ENCODE measurements around the gene SNF8. TPM values are rescaled to one million over a fixed set of nuclear protein-coding genes. Genes with fewer than 3 reads are reported as not detected.

The SNF8 gene
- total RNA-seq, 1 donor from 2014 or later = 117 TPM

GRCh38 chr17:48893646-48894508 is 50.8 kb downstream of the SNF8 start:
- H3K4me3 Mint-ChIP-seq = peak overlapping the region; percentile 96
- peaks cover 9% of the 10 kb centered on the region for H3K36me3 Mint-ChIP-seq
- no peak for TF ChIP-seq CTCF (conservative IDR thresholded peaks at IDR 0.05)
- H3K4me1 Mint-ChIP-seq (ENCODE audit: unreplicated experiment) = peaks cover 18% of the 10 kb centered on the region
- no peak for DNase-seq (ENCODE audit: extremely low spot score, unreplicated experiment)
- peaks cover 3% of the 10 kb centered on the region for H3K27me3 Mint-ChIP-seq
- H3K9me3 Mint-ChIP-seq = no peaks in the 10 kb centered on the region
- H3K27ac Mint-ChIP-seq = peak overlapping the region; percentile 99

GRCh38 chr17:48892940-48893645 is 51.5 kb downstream of the SNF8 start:
- TF ChIP-seq CTCF (conservative IDR thresholded peaks at IDR 0.05) = no peak
- Mint-ChIP-seq H3K27me3 (peaks cover 3% of the 10 kb centered on the region), H3K4me3 (peak overlapping the region; percentile 96), H3K36me3 (peaks cover 9% of the 10 kb centered on the region), H3K4me1 (ENCODE audit: unreplicated experiment) (peaks cover 18% of the 10 kb centered on the region), H3K27ac (peak overlapping the region; percentile 99), H3K9me3 (no peaks in the 10 kb centered on the region)
- no peak for DNase-seq (ENCODE audit: extremely low spot score, unreplicated experiment)

- no peak for TF ChIP-seq CTCF (conservative IDR thresholded peaks at IDR 0.05)
- no peak for DNase-seq (ENCODE audit: extremely low spot score, unreplicated experiment)
- H3K4me1 Mint-ChIP-seq (ENCODE audit: unreplicated experiment) = peaks cover 18% of the 10 kb centered on the region
- peaks cover 3% of the 10 kb centered on the region for H3K27me3 Mint-ChIP-seq
- peaks cover 5% of the 10 kb centered on the region for H3K36me3 Mint-ChIP-seq
- H3K9me3 Mint-ChIP-seq = no peaks in the 10 kb centered on the region
- no peak overlapping the region for H3K27ac Mint-ChIP-seq
- H3K4me3 Mint-ChIP-seq = no peak overlapping the region
Measured at GRCh38 chr17:48890086-48890485, 54.6 kb downstream of the SNF8 start.

- H3K4me3 Mint-ChIP-seq = no peak overlapping the region
- no peak for DNase-seq (ENCODE audit: extremely low spot score, unreplicated experiment)
- H3K27me3 Mint-ChIP-seq = peaks cover 3% of the 10 kb centered on the region
- no peaks in the 10 kb centered on the region for H3K36me3 Mint-ChIP-seq
- H3K27ac Mint-ChIP-seq = no peak overlapping the region
- H3K9me3 Mint-ChIP-seq = no peaks in the 10 kb centered on the region
- no peak for TF ChIP-seq CTCF (conservative IDR thresholded peaks at IDR 0.05)
- H3K4me1 Mint-ChIP-seq (ENCODE audit: unreplicated experiment) = peaks cover 4% of the 10 kb centered on the region
Measured at GRCh38 chr17:48883171-48883570, 61.5 kb downstream of the SNF8 start.

DNA sequence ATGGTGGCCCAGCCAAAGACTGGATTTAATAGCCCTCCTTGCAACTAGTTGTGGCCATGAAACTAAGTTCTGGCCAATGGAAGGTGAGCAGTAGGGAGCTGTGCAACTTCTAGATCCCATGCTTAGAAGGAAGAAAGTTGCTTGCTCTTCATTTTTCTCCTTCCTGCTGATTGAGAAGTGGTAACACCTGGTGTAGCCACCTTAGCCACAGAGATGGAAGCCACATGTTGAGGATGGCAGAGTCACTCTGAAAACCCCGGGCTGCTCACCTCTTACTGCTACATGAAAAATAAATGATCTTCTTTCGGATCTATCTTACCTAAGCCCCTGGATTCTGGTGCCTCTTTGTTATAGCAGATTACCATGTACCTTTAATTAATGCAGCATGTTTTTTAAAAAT is 62.4 kb downstream of the SNF8 start:
- H3K4me1 Mint-ChIP-seq (ENCODE audit: unreplicated experiment) = peaks cover 4% of the 10 kb centered on the region
- H3K36me3 Mint-ChIP-seq = no peaks in the 10 kb centered on the region
- no peak for DNase-seq (ENCODE audit: extremely low spot score, unreplicated experiment)
- no peak overlapping the region for H3K4me3 Mint-ChIP-seq
- no peaks in the 10 kb centered on the region for H3K9me3 Mint-ChIP-seq
- peaks cover 3% of the 10 kb centered on the region for H3K27me3 Mint-ChIP-seq
- TF ChIP-seq CTCF (conservative IDR thresholded peaks at IDR 0.05) = no peak
- no peak overlapping the region for H3K27ac Mint-ChIP-seq

Other genes with a start within 250 kb of the SNF8 start
- gene PRAC1, start 222.3 kb downstream of the SNF8 start, total RNA-seq (ENCODE audit: low replicate concordance) = 0.88 TPM in 1 of 2 replicates, not detected in the other
- not detected in 2 replicates for gene PRAC2, start 221.7 kb downstream of the SNF8 start, total RNA-seq (ENCODE audit: low replicate concordance)
- gene HOXB13, start 216.1 kb downstream of the SNF8 start, total RNA-seq (ENCODE audit: low replicate concordance) = 0.59 TPM in 1 of 2 replicates, not detected in the other
- gene TTLL6, start 127.6 kb downstream of the SNF8 start, total RNA-seq (ENCODE audit: low replicate concordance) = 2.8 and 3.5 TPM in 2 replicates
- gene CALCOCO2, start 113.8 kb downstream of the SNF8 start, total RNA-seq (ENCODE audit: low replicate concordance) = 74.5 and 99.7 TPM in 2 replicates
- 91.5 and 92.2 TPM in 2 replicates for gene ATP5MC1, start 52.1 kb downstream of the SNF8 start, total RNA-seq (ENCODE audit: low replicate concordance)
- gene UBE2Z, start 36.4 kb downstream of the SNF8 start, total RNA-seq (ENCODE audit: low replicate concordance) = 72.1 and 78.0 TPM in 2 replicates
- gene GIP, start 23.8 kb upstream of the SNF8 start, total RNA-seq (ENCODE audit: low replicate concordance) = 0.69 TPM in 1 of 2 replicates, not detected in the other
- gene IGF2BP1, start 52.5 kb upstream of the SNF8 start, total RNA-seq (ENCODE audit: low replicate concordance) = 104 and 232 TPM in 2 replicates
- gene B4GALNT2, start 187.9 kb upstream of the SNF8 start, total RNA-seq (ENCODE audit: low replicate concordance) = 0.60 and 3.7 TPM in 2 replicates